GM19324 (cell line): ENCODE measurements around the gene SUDS3.

ENCODE experiments used
- ATAC-seq: cut with Tn5 transposase; IDR thresholded peaks from one replicate; pipeline ENCODE4 v1.9.1; 2021; ENCODE audit warnings: mild to moderate bottlenecking, moderate library complexity; ENCODE audit not compliant: unreplicated experiment, low FRiP score

Gene SUDS3

GRCh38 chr12:118355843-118356242 lies 20.5 kb upstream of the SUDS3 start:
- no peak for ATAC-seq

GRCh38 chr12:118356809-118357256 lies 19.5 kb upstream of the SUDS3 start:
- ATAC-seq: no peak

GRCh38 chr12:118357257-118358007 lies 18.9 kb upstream of the SUDS3 start:
- peak; percentile 62 for ATAC-seq

GRCh38 chr12:118358008-118358359 lies 18.4 kb upstream of the SUDS3 start:
- ATAC-seq: no peak

GRCh38 chr12:118358612-118359540 lies 17.5 kb upstream of the SUDS3 start:
- no peak for ATAC-seq

GRCh38 chr12:118359541-118359915 lies 16.8 kb upstream of the SUDS3 start:
- no peak for ATAC-seq

GRCh38 chr12:118361092-118361404 lies 15.3 kb upstream of the SUDS3 start:
- no peak for ATAC-seq

GRCh38 chr12:118361889-118362288 lies 14.5 kb upstream of the SUDS3 start:
- ATAC-seq: no peak

GRCh38 chr12:118368821-118369220 lies 7.5 kb upstream of the SUDS3 start:
- ATAC-seq: no peak

GRCh38 chr12:118370601-118371000 lies 5.8 kb upstream of the SUDS3 start:
- ATAC-seq: no peak

- ATAC-seq: no peak
Observed at GRCh38 chr12:118371321-118372282, 4.8 kb upstream of the SUDS3 start.

GRCh38 chr12:118372541-118373495 lies 3.5 kb upstream of the SUDS3 start, which contains the start of gene TAOK3:
TSS of gene TAOK3 (minus strand) at chr12:118372907. CDS start at chr12:118255567, 117,340 bp downstream.
- peak; percentile 85 for ATAC-seq

GRCh38 chr12:118373616-118374015 lies 2.7 kb upstream of the SUDS3 start:
- ATAC-seq: no peak

- no peak for ATAC-seq
Observed at GRCh38 chr12:118374126-118374725, 2.1 kb upstream of the SUDS3 start.

- no peak for ATAC-seq
Observed at GRCh38 chr12:118374909-118375308, 1.4 kb upstream of the SUDS3 start.

- no peak for ATAC-seq
Observed at GRCh38 chr12:118375348-118375747, 1.0 kb upstream of the SUDS3 start.

GRCh38 chr12:118377021-118377883 lies 897 bp downstream of the SUDS3 start:
- ATAC-seq: no peak

- no peak for ATAC-seq
Observed at GRCh38 chr12:118377884-118378470, 1.6 kb downstream of the SUDS3 start.
